HepG2 (cell line): ENCODE measurements around the gene TTPAL. TPM values are rescaled to one million over a fixed set of nuclear protein-coding genes. Genes with fewer than 3 reads are reported as not detected.

ENCODE experiments used
- BCL6 ChIP-seq: IDR thresholded peaks from 2 replicates; pipeline ENCODE4 v1.6.1; 2016; ENCODE audit warnings: missing genetic modification reagents, missing compliant biosample characterization
- FOXA3 ChIP-seq: IDR thresholded peaks from 2 replicates; pipeline ENCODE4 v1.6.1; 2016; ENCODE audit warnings: missing genetic modification reagents, missing compliant biosample characterization
- HOXA3 ChIP-seq: sonication (generic); formaldehyde crosslinking; IDR thresholded peaks from 2 replicates; pipeline ENCODE4 v1.5.0; 2020; ENCODE audit warnings: missing genetic modification reagents
- KDM5B ChIP-seq: sonication (generic); formaldehyde crosslinking; IDR thresholded peaks from 2 replicates; pipeline ENCODE4 v1.4.0; 2020; ENCODE audit warnings: missing genetic modification reagents, mild to moderate bottlenecking, borderline replicate concordance
- MED1 ChIP-seq: sonication (generic); formaldehyde crosslinking; IDR thresholded peaks from 2 replicates; pipeline ENCODE4 v1.4.0; 2020; ENCODE audit warnings: missing genetic modification reagents
- MTF2 ChIP-seq: sonication (generic); formaldehyde crosslinking; IDR thresholded peaks from 2 replicates; pipeline ENCODE4 v1.5.0; 2020; ENCODE audit warnings: missing genetic modification reagents, borderline replicate concordance
- ONECUT2 ChIP-seq: sonication (generic); formaldehyde crosslinking; IDR thresholded peaks from 2 replicates; pipeline ENCODE4 v1.4.0; 2020; ENCODE audit warnings: missing genetic modification reagents
- PAX8 ChIP-seq: sonication (generic); formaldehyde crosslinking; IDR thresholded peaks from 2 replicates; pipeline ENCODE4 v1.8.0; 2022; ENCODE audit warnings: mild to moderate bottlenecking, missing genetic modification reagents, borderline replicate concordance
- RFX1 ChIP-seq: fragments of 450-650 bp; IDR thresholded peaks from 2 replicates; pipeline ENCODE4 v1.6.1; 2017
- SPEN ChIP-seq: sonication (generic); formaldehyde crosslinking; IDR thresholded peaks from 2 replicates; pipeline ENCODE4 v1.5.1; 2020; ENCODE audit warnings: low read depth, mild to moderate bottlenecking, missing genetic modification reagents
- ZFP62 ChIP-seq: sonication (generic); formaldehyde crosslinking; IDR thresholded peaks from 2 replicates; pipeline ENCODE4 v1.4.0; 2020; ENCODE audit warnings: missing genetic modification reagents
- ZNF256 ChIP-seq: sonication (generic); formaldehyde crosslinking; conservative IDR thresholded peaks from 2 replicates; pipeline ENCODE4 v1.4.0; 2020; ENCODE audit warnings: missing genetic modification reagents
- ZNF550 ChIP-seq: sonication (generic); formaldehyde crosslinking; IDR thresholded peaks from 2 replicates; pipeline ENCODE4 v1.4.0; 2020; ENCODE audit warnings: mild to moderate bottlenecking, missing genetic modification reagents, borderline replicate concordance
- ZNF557 ChIP-seq: sonication (generic); formaldehyde crosslinking; IDR thresholded peaks from 2 replicates; pipeline ENCODE4 v1.4.0; 2020; ENCODE audit warnings: missing genetic modification reagents
- ZNF563 ChIP-seq: sonication (generic); formaldehyde crosslinking; IDR thresholded peaks from 2 replicates; pipeline ENCODE4 v1.8.0; 2022; ENCODE audit warnings: mild to moderate bottlenecking, moderate library complexity, missing genetic modification reagents
- ZSCAN20 ChIP-seq: sonication (generic); formaldehyde crosslinking; IDR thresholded peaks from 2 replicates; pipeline ENCODE4 v1.4.0; 2020; ENCODE audit warnings: missing genetic modification reagents, mild to moderate bottlenecking, borderline replicate concordance
- polyA plus RNA-seq, 8 experiments: library from polyadenylated mRNA; depleted of rRNA in 3 of 8; stranded (reverse) in 7 of 8; unstranded in 1 of 8; fragments of >200 nt; fragmentation: Illumina TruSeq in 4 of 8; extraction: Trizol in 4 of 8; gene quantifications; 2 replicates each; pipeline versions ENCODE4 v1.2.1 to v1.2.3, GENCODE V29; 2011 to 2016; ENCODE audit warnings: low read depth in 4 of 8, missing spikeins in 1 of 8, mixed read lengths in 1 of 8; ENCODE audit not compliant: insufficient read depth in 1 of 8
- total RNA-seq, 5 experiments: library from RNA; depleted of rRNA; stranded (reverse); fragments of >200 nt; fragmentation: Illumina TruSeq; extraction: Trizol; gene quantifications; 2 replicates each; pipeline ENCODE4 v1.2.3, GENCODE V29; 2016; ENCODE audit warnings: low read depth in 1 of 5
- TF ChIP-seq, protein P1 (sequence below): sonication (generic); formaldehyde crosslinking; IDR thresholded peaks from 2 replicates; pipeline ENCODE4 v1.5.0; 2020; ENCODE audit warnings: mild to moderate bottlenecking, missing genetic modification reagents
- TF ChIP-seq, protein P2 (sequence below): sonication (generic); IDR thresholded peaks from 2 replicates; pipeline ENCODE4 v1.6.1; 2016; ENCODE audit warnings: low read depth, borderline replicate concordance
- TF ChIP-seq, protein P3 (sequence below): sonication (generic); formaldehyde crosslinking; IDR thresholded peaks from 2 replicates; pipeline ENCODE4 v1.5.0; 2020; ENCODE audit warnings: mild to moderate bottlenecking, low read depth, missing genetic modification reagents, borderline replicate concordance
- TF ChIP-seq, protein P4 (sequence below), 2 experiments: fragments of 450-650 bp in 1 of 2; sonication (generic) in 1 of 2; formaldehyde crosslinking; IDR thresholded peaks; 2 replicates each; pipeline versions ENCODE4 v1.5.0 to v1.8.0; 2020 to 2022; ENCODE audit warnings: mild to moderate bottlenecking in 1 of 2, missing genetic modification reagents in 1 of 2
- TF ChIP-seq, protein P5 (sequence below): sonication (generic); formaldehyde crosslinking; IDR thresholded peaks from 2 replicates; pipeline ENCODE4 v1.8.1; 2023; ENCODE audit warnings: mild to moderate bottlenecking, missing genetic modification reagents
- TF ChIP-seq, protein P6 (sequence below): sonication (generic); formaldehyde crosslinking; IDR thresholded peaks from 2 replicates; pipeline ENCODE4 v1.5.1; 2020; ENCODE audit warnings: missing genetic modification reagents, mild to moderate bottlenecking, borderline replicate concordance
- TF ChIP-seq, protein P7 (sequence below): sonication (generic); formaldehyde crosslinking; IDR thresholded peaks from 2 replicates; pipeline ENCODE4 v1.4.0; 2020; ENCODE audit warnings: missing genetic modification reagents, borderline replicate concordance

Gene TTPAL
- total and polyA plus RNA-seq, 2 of the 13 experiments (the other 11 are each of a cell fraction or from before 2014, with no cell fraction given) = 4.3 to 18.8 TPM

DNA sequence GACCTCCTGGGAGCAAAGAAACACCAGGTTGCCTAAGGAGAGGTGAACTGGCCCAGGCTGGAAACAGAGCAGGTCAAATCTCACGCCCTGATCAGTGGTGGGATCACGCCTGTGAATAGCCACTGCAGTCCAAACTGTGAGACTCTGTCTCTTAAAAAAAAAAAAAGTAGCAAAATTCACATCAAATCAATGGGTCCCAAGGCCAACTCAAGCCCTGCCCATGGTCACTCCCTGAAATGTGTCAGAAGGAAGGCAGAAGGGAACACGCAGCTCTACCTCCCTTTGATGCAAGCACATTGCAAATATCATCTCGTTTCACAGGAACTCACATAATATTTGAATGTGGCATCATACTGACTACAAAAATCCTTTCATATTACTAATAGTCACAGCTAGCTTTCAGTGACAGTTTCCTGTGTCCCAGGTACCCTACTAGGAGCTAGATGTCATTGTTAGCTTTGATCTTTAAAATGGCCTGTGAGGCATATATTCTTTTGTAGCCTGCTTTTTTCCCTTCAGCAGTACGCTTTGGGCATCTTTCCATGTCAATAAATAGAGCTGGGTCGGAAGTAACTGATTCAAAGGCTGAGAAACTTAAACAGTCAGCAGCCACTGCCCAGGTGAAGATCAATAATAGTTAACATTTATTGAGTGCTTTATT lies 14.4 kb upstream of the TTPAL start (continued):
- TF ChIP-seq, protein P1, sequence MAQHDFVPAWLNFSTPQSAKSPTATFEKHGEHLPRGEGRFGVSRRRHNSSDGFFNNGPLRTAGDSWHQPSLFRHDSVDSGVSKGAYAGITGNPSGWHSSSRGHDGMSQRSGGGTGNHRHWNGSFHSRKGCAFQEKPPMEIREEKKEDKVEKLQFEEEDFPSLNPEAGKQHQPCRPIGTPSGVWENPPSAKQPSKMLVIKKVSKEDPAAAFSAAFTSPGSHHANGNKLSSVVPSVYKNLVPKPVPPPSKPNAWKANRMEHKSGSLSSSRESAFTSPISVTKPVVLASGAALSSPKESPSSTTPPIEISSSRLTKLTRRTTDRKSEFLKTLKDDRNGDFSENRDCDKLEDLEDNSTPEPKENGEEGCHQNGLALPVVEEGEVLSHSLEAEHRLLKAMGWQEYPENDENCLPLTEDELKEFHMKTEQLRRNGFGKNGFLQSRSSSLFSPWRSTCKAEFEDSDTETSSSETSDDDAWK (CRISPR knock-in tag) = no peak
- TF ChIP-seq ZNF557 (CRISPR knock-in tag) (no peak), SPEN (CRISPR knock-in tag) (no peak), ZFP62 (CRISPR knock-in tag) (no peak), ZNF256 (CRISPR knock-in tag) (no peak), ZNF550 (CRISPR knock-in tag) (no peak), ONECUT2 (CRISPR knock-in tag) (peak; percentile 78), ZNF563 (no peak), KDM5B (CRISPR knock-in tag) (no peak), ZSCAN20 (CRISPR knock-in tag) (no peak), MTF2 (CRISPR knock-in tag) (no peak), RFX1 (no peak), HOXA3 (CRISPR knock-in tag) (peak; percentile 51), MED1 (CRISPR knock-in tag) (peak; percentile 77), FOXA3 (CRISPR knock-in tag) (peak; percentile 67), PAX8 (CRISPR knock-in tag) (no peak), BCL6 (no peak)
- TF ChIP-seq, protein P2, sequence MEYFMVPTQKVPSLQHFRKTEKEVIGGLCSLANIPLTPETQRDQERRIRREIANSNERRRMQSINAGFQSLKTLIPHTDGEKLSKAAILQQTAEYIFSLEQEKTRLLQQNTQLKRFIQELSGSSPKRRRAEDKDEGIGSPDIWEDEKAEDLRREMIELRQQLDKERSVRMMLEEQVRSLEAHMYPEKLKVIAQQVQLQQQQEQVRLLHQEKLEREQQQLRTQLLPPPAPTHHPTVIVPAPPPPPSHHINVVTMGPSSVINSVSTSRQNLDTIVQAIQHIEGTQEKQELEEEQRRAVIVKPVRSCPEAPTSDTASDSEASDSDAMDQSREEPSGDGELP = no peak
- TF ChIP-seq, protein P3, sequence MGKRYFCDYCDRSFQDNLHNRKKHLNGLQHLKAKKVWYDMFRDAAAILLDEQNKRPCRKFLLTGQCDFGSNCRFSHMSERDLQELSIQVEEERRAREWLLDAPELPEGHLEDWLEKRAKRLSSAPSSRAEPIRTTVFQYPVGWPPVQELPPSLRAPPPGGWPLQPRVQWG (CRISPR knock-in tag) = no peak
- TF ChIP-seq, protein P4, sequence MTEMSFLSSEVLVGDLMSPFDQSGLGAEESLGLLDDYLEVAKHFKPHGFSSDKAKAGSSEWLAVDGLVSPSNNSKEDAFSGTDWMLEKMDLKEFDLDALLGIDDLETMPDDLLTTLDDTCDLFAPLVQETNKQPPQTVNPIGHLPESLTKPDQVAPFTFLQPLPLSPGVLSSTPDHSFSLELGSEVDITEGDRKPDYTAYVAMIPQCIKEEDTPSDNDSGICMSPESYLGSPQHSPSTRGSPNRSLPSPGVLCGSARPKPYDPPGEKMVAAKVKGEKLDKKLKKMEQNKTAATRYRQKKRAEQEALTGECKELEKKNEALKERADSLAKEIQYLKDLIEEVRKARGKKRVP (CRISPR knock-in tag; IDR thresholded peaks at IDR 0.05) = peak in 1 of 2 experiments; percentile 53; a peak in 1 of 4 replicates
- TF ChIP-seq, protein P5, sequence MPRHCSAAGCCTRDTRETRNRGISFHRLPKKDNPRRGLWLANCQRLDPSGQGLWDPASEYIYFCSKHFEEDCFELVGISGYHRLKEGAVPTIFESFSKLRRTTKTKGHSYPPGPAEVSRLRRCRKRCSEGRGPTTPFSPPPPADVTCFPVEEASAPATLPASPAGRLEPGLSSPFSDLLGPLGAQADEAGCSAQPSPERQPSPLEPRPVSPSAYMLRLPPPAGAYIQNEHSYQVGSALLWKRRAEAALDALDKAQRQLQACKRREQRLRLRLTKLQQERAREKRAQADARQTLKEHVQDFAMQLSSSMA (CRISPR knock-in tag) = 0 out of 2 replicates have a peak, but pooled peaks have one; percentile 39
- TF ChIP-seq, protein P6, sequence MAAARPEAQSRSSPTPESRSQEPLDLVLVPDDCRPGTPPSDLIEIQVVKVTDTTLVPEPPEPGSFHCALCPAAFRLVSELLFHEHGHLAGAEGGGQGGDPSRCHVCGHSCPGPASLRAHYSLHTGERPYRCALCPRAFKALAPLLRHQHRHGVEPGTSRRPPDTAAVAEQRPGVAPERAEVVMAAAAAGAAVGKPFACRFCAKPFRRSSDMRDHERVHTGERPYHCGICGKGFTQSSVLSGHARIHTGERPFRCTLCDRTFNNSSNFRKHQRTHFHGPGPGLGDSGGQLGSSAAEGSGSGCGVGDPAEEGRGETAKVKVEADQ (CRISPR knock-in tag) = no peak
- TF ChIP-seq, protein P7, sequence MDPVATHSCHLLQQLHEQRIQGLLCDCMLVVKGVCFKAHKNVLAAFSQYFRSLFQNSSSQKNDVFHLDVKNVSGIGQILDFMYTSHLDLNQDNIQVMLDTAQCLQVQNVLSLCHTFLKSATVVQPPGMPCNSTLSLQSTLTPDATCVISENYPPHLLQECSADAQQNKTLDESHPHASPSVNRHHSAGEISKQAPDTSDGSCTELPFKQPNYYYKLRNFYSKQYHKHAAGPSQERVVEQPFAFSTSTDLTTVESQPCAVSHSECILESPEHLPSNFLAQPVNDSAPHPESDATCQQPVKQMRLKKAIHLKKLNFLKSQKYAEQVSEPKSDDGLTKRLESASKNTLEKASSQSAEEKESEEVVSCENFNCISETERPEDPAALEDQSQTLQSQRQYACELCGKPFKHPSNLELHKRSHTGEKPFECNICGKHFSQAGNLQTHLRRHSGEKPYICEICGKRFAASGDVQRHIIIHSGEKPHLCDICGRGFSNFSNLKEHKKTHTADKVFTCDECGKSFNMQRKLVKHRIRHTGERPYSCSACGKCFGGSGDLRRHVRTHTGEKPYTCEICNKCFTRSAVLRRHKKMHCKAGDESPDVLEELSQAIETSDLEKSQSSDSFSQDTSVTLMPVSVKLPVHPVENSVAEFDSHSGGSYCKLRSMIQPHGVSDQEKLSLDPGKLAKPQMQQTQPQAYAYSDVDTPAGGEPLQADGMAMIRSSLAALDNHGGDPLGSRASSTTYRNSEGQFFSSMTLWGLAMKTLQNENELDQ = no peak
